Measurements from ENCODE around the gene INHBB. TPM values are rescaled to one million over a fixed set of nuclear protein-coding genes. Genes with fewer than 3 reads are reported as not detected.

INHBB gene
- total RNA-seq, 6 experiments from 2014 or later = 0.37 to 15.9 (median 9.6) TPM

DNA sequence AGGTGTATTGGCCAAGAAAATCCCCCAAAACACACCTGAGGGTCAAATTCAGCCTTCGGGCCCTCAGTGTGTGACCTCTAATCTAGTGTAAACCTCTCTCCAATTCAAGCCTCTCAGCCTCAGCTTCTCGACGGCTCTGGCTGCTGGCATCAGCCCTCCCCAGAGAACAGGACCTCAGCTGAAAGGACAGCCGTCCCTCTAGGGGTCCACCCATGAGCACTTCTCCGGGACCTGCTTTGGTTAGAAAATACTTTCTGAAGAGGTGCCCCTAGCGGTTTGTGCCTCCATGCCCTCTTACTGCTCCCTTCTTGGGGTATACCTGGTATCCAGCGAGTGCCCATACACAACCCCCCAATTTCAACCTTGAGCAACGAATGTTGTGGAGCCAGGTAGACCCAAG is 48.8 kb downstream of the INHBB start:
- no peak overlapping the region for H3K27ac ChIP-seq
- 84% methylated on average over 7 of the region's 8 CpGs for WGBS (ENCODE audit: insufficient coverage, low coverage, low lambda C conversion rate, missing lambda C conversion rate)
- no peaks in the 10 kb centered on the region for H3K36me3 ChIP-seq
- no peaks in the 10 kb centered on the region for H3K27me3 ChIP-seq
- no peak overlapping the region for H3K4me3 ChIP-seq
- TF ChIP-seq POLR2A (IDR thresholded peaks at IDR 0.05) = no peak
- no peak for TF ChIP-seq CTCF (IDR thresholded peaks at IDR 0.05)
- intact Hi-C loops (cut with DNase I) = no loop called here
- DNase-seq (peak in 1 of 3 donors; percentile 27), ATAC-seq (no peak)
- no peaks in the 10 kb centered on the region for H3K9me3 ChIP-seq
- no peaks in the 10 kb centered on the region for H3K4me1 ChIP-seq

DNA sequence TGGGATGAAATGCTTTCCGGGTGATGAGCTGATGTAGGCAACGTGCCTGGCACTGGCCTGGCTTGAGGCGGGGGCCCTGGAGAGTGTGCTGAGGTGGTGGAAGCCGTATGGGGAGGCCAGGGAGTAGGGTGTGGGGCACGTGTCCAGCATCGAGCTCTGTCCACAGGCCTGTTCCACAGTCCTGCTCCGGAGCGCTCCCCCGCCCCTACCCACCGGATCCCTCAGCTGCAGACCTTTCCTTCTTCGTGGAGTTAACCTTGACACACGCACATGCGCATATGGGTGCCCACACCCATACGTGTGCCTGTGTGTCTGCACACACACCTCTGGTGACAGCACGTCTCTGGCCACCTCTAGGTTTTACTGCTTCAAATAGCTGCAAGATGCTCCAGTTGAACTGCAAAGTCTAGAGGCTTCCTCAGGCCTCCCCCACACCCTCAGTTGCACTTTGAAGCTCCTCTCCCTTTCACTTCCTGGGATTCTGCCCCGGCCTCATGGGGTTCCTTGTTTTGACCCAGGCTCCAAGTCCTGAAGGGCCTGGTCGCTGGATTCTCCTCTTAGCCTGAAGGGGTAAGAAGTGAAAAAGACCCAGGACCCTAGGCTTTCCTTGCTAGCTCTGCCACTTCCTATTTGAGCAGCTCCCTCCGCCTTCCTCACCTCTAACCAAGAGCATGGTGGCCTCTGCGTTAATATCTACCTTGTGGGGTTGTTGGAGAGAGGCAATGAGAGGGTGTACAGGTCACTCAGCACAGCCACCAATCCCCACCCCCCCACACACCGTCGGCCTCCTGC is 49.5 kb downstream of the INHBB start:
- H3K27ac ChIP-seq = no peak overlapping the region
- H3K27me3 ChIP-seq = no peaks in the 10 kb centered on the region
- intact Hi-C loops (cut with DNase I) = no loop called here
- H3K4me3 ChIP-seq = no peak overlapping the region
- DNase-seq = peak in 2 of 3 donors; percentile 33 to 34
- H3K9me3 ChIP-seq = no peaks in the 10 kb centered on the region
- no peak for ATAC-seq
- no peaks in the 10 kb centered on the region for H3K4me1 ChIP-seq
- no peaks in the 10 kb centered on the region for H3K36me3 ChIP-seq
- TF ChIP-seq CTCF (IDR thresholded peaks at IDR 0.05) (no peak), POLR2A (IDR thresholded peaks at IDR 0.05) (no peak)
- 36% methylated on average over 2 of the region's 21 CpGs for WGBS (ENCODE audit: insufficient coverage, low coverage, low lambda C conversion rate, missing lambda C conversion rate)

DNA sequence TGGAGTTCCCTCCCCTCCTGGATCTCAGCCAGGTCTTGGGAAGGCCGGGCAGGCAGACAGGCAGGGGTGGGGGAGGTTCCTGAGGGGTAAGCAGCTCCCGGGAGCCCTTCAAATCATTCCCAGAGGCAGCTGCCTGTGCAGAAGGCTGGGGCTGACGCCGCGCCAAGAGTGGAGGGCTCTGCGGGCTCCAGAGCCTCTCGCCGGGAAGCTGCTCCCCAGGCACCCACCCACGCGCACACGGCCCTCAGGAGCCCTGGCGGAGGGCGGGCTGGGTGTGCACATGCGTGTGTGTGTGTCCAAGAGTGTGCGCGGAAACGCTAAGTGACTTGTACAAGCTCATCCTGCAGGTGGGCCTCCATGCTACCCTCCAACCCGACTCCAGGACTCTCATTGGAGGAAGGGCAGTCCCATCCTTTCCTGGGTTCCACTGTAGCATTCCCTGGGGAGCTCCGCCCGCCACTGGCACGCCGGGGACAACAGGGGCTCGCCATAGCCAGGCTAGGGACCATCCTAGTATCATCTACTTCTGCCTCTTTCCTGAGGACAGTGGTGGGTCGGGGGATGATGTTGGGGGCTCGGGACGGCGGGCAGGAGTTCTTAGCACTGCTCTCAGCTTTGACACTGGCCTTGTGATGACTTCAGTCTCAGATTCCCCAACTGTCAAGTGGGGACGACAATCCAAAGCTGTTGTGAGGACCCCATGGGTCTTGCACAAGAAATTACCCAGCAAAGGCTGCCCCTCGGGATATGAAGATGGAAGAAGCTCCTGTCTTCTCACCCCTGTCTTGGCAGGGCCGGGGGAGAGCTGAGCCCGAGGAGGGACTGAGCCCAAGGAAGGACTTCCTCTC is 50.3 kb downstream of the INHBB start:
- no peaks in the 10 kb centered on the region for H3K36me3 ChIP-seq
- H3K27me3 ChIP-seq = no peaks in the 10 kb centered on the region
- H3K4me3 ChIP-seq = no peak overlapping the region
- peak in 1 of 3 donors; percentile 42 for DNase-seq
- ATAC-seq = no peak
- no peaks in the 10 kb centered on the region for H3K4me1 ChIP-seq
- no peaks in the 10 kb centered on the region for H3K9me3 ChIP-seq
- 70% methylated on average over 2 of the region's 31 CpGs for WGBS (ENCODE audit: insufficient coverage, low coverage, low lambda C conversion rate, missing lambda C conversion rate)
- TF ChIP-seq POLR2A (IDR thresholded peaks at IDR 0.05) = no peak
- no peak for TF ChIP-seq CTCF (IDR thresholded peaks at IDR 0.05)
- H3K27ac ChIP-seq = no peak overlapping the region
- intact Hi-C loops (cut with DNase I) = no loop called here

GRCh38 chr2:120396861-120397811 is 51.2 kb downstream of the INHBB start:
- ATAC-seq (no peak), DNase-seq (peak in 2 of 3 donors; percentile 37 to 39)
- WGBS (ENCODE audit: insufficient coverage, low coverage, low lambda C conversion rate, missing lambda C conversion rate) = 70% methylated on average over 8 of the region's 25 CpGs
- no peaks in the 10 kb centered on the region for H3K36me3 ChIP-seq
- H3K27ac ChIP-seq = no peak overlapping the region
- H3K27me3 ChIP-seq = no peaks in the 10 kb centered on the region
- H3K9me3 ChIP-seq = no peaks in the 10 kb centered on the region
- intact Hi-C loops (cut with DNase I) = no loop called here
- no peak overlapping the region for H3K4me3 ChIP-seq
- TF ChIP-seq POLR2A (IDR thresholded peaks at IDR 0.05) = no peak
- TF ChIP-seq CTCF (IDR thresholded peaks at IDR 0.05) = no peak
- no peaks in the 10 kb centered on the region for H3K4me1 ChIP-seq

All from right lobe of liver (tissue), 6 donors.